ENCODE data around the gene GRM8.

GRM8 gene

DNA sequence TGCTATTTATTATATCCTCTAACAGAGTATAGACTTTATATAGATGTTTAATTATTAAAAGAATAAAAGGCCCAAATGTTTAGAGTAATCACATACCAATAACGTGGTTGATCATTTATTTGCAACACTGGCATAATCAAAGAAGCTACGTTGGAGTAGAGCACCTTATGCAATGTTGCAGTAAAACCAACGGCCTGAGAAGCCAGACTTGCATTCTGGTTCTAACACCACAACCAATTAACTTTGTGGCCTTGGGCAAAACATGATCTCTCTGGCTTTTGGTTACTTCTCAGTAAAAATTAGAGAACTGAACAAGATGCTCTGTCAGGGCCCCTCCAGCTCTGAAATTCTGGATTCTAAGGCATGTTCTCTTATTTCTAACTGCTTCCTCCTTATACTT lies 476.2 kb downstream of the GRM8 start:
- in situ Hi-C loops (cut with HindIII; ENCODE audit: low sequenced_read_pairs), result no loop called here
- no peak overlapping the region for H3K4me3 ChIP-seq (ENCODE audit: low read depth, low read length)
- DNase-seq (ENCODE audit: low read depth), result no peak
- TF ChIP-seq CTCF (IDR thresholded peaks at IDR 0.05; ENCODE audit: low read depth, low read length, missing control alignments), result no peak

DNA sequence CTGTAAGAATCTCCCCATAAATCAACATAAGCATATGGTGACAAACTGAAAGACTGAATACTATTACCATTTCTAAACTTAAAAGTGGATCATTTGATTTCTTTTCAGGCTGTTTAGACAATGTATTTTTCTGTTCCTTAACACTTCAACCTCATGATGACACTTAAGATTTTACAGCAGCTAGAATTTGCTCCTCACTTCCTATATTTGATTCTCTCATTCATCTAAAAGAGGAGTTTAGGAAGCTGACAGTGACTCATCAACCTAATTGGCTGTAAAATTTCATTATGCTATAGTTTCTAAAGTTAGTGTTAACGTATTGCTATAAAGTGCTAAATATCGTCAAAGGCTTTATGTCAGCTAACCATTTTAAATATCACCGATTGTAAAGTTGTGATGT lies 478.7 kb downstream of the GRM8 start:
- in situ Hi-C loops (cut with HindIII; ENCODE audit: low sequenced_read_pairs), result no loop called here
- no peak overlapping the region for H3K4me3 ChIP-seq (ENCODE audit: low read depth, low read length)
- no peak for TF ChIP-seq CTCF (IDR thresholded peaks at IDR 0.05; ENCODE audit: low read depth, low read length, missing control alignments)
- no peak for DNase-seq (ENCODE audit: low read depth)

DNA sequence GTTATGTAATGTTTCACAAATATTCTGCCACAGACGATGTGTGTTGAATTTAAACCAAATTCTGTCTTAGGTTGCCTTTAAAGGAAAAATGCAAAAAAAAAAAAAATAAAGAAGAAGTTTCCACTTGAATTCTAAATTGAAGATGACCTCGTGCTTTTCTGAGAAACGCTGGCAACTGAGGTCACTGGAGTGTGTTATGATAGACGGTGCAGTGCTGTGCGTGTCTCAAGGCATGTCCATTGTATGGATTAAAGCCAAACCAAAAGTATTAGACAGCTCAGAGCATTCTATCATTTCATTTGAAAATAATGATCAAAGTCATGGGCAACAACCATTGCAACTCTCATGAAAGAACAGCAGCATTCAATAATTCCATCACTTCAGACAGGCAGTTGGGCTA lies 483.9 kb downstream of the GRM8 start:
- no peak overlapping the region for H3K4me3 ChIP-seq (ENCODE audit: low read depth, low read length)
- no peak for TF ChIP-seq CTCF (IDR thresholded peaks at IDR 0.05; ENCODE audit: low read depth, low read length, missing control alignments)
- DNase-seq (ENCODE audit: low read depth), result peak; percentile 8
- in situ Hi-C loops (cut with HindIII; ENCODE audit: low sequenced_read_pairs), result no loop called here

DNA sequence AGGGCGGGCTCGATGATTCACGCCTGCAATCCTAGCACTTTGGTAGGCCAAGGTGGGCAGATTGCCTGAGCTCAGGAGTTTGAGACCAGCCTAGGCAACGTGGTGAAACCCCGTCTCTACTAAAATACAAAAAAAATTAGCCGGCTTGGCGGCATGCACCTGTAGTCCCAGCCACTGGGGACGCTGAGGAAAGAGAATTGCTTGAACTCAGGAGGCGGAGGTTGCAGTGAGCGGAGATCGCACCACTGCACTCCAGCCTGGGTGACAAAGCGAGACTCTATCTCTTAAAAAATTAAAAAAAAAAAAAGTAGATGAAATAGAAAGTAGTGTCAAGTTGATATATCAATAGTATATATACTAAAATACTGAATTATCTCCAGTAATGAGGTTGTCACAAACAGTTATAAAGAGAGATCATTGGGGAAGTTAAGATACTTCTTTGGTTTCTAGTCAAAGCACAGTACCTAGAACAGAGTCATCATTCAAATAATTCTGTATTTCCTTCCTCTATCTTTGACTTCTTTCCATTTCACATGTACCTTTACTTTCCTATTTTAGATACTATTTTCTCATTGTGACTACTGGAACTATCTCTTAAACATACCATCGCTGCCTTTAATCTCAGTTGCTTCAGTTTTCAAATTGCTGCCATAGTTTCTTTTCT lies 491.7 kb downstream of the GRM8 start:
- no peak for DNase-seq (ENCODE audit: low read depth)
- in situ Hi-C loops (cut with HindIII; ENCODE audit: low sequenced_read_pairs), result no loop called here
- no peak for TF ChIP-seq CTCF (IDR thresholded peaks at IDR 0.05; ENCODE audit: low read depth, low read length, missing control alignments)
- H3K4me3 ChIP-seq (ENCODE audit: low read depth, low read length), result no peak overlapping the region

DNA sequence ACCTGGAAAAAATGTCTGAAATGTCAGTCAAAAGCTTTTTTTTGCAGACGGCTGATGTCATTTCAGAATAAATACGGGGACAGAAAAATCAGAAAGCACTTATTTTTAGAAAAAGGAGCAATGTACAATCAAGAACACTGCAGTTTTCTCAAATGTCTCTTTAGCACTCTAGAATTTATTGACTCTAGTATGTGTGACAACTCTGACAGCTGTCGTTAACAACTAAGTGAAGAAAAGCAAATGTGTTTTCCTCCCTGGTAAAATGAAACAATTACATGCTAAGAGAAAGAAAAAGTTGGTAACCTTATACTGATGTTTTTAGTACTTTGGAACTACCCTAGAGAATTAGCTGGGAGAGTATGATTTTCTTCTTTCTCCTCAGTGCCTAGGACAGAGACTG lies 497.4 kb downstream of the GRM8 start:
- no peak for DNase-seq (ENCODE audit: low read depth)
- no peak overlapping the region for H3K4me3 ChIP-seq (ENCODE audit: low read depth, low read length)
- no peak for TF ChIP-seq CTCF (IDR thresholded peaks at IDR 0.05; ENCODE audit: low read depth, low read length, missing control alignments)
- in situ Hi-C loops (cut with HindIII; ENCODE audit: low sequenced_read_pairs), result no loop called here

DNA sequence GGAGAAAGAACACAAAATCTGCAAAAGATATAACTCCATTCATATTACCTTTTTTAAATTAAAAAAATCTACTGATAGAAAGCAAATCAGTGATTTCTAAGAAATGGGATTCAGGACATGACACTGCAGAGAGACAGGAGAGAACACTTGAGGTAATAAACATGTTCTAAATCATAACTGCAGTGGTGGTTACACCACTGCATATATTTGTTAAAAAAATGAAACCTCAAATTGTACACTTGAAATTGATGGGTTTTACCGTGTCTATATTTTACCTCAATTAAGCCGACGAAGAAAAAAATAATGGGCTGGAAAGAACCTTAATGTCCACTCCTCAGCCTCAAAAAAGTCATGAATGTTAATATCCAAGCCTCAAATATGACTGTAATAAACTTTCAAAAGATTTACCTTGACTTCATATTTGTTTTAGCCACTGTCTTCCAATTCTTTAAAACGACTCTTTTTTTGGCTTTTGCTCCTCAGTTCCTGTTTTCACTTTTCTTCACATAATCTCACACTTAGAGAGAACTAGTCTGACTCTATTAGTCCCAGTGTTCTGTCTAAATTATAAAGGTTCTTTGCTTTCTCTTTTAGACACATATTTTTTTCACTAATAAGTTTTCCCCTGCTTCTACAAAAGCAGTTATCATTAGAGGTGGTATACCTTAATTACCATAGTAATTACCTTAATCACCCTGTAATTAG lies 502.4 kb downstream of the GRM8 start:
- no peak for TF ChIP-seq CTCF (IDR thresholded peaks at IDR 0.05; ENCODE audit: low read depth, low read length, missing control alignments)
- in situ Hi-C loops (cut with HindIII; ENCODE audit: low sequenced_read_pairs), result no loop called here

More for the DNA sequence above, 502.4 kb downstream of the GRM8 start:
- H3K4me3 ChIP-seq (ENCODE audit: low read depth, low read length), result no peak overlapping the region
- no peak for DNase-seq (ENCODE audit: low read depth)

All from astrocyte of the cerebellum (primary cell).